Neuronal stem cell (in vitro differentiated cells): ENCODE data around the gene FAM53A.

Experiments
- DNase-seq: peaks from one replicate; pipeline ENCODE4 v3.0.0-alpha.2; 2013; ENCODE audit warnings: low spot score
- H2AFZ ChIP-seq: one replicate; pipeline ENCODE4 v1.6.1; 2013; ENCODE audit warnings: mild to moderate bottlenecking, low read length, inconsistent platforms
- H2AK5ac ChIP-seq: 2 replicates; pipeline ENCODE4 v1.6.1; 2013; ENCODE audit warnings: low read depth, mild to moderate bottlenecking, inconsistent platforms, low read length, moderate library complexity, mixed read lengths
- H2BK120ac ChIP-seq: 2 replicates; pipeline ENCODE4 v1.6.1; 2013; ENCODE audit warnings: low read depth, mild to moderate bottlenecking, inconsistent platforms, low read length, moderate library complexity, mixed read lengths
- H2BK12ac ChIP-seq: one replicate; pipeline ENCODE4 v1.6.1; 2013; ENCODE audit warnings: low read length, inconsistent platforms
- H2BK15ac ChIP-seq: 2 replicates; pipeline ENCODE4 v1.6.1; 2013; ENCODE audit warnings: mild to moderate bottlenecking, low read length, inconsistent platforms, mixed read lengths
- H2BK5ac ChIP-seq: one replicate; pipeline ENCODE4 v1.6.1; 2013; ENCODE audit warnings: inconsistent platforms, mild to moderate bottlenecking, low read length, moderate library complexity
- H3K14ac ChIP-seq: one replicate; pipeline ENCODE4 v1.6.1; 2013; ENCODE audit warnings: low read length, inconsistent platforms
- H3K18ac ChIP-seq: 2 replicates; pipeline ENCODE4 v1.6.1; 2013; ENCODE audit warnings: low read length, inconsistent platforms
- H3K23ac ChIP-seq: 2 replicates; pipeline ENCODE4 v1.6.1; 2013; ENCODE audit warnings: low read depth, mild to moderate bottlenecking, mixed read lengths, low read length, inconsistent platforms; ENCODE audit not compliant: poor library complexity
- H3K27ac ChIP-seq: replicated peaks from 3 replicates; pipeline ENCODE4 v1.5.1; 2013; ENCODE audit warnings: low read length, inconsistent platforms
- H3K27me3 ChIP-seq, 3 experiments: 2 replicates each; pipeline ENCODE4 v1.6.1; 2013; ENCODE audit warnings: low read length in 3 of 3, mild to moderate bottlenecking in 2 of 3, inconsistent platforms in 1 of 3, low read depth in 1 of 3, mixed read lengths in 1 of 3, moderate library complexity in 1 of 3; ENCODE audit not compliant: control insufficient read depth in 3 of 3, insufficient read depth in 3 of 3
- H3K36me3 ChIP-seq, 2 donors: replicated peaks in 1 of 2; 2 replicates each; pipeline ENCODE4 v1.6.1; 2013; ENCODE audit warnings: low read length in 2 of 2; ENCODE audit not compliant: control insufficient read depth in 2 of 2, insufficient read depth in 2 of 2
- H3K4ac ChIP-seq: 2 replicates; pipeline ENCODE4 v1.6.1; 2013; ENCODE audit warnings: inconsistent platforms, mild to moderate bottlenecking, low read length, moderate library complexity
- H3K4me1 ChIP-seq, 2 donors: 1 replicate in 1 of 2; 2 replicates in 1 of 2; pipeline ENCODE4 v1.6.1; 2013; ENCODE audit warnings: low read length in 2 of 2, low read depth in 1 of 2; ENCODE audit not compliant: control insufficient read depth in 2 of 2, insufficient read depth in 1 of 2
- H3K4me2 ChIP-seq: one replicate; pipeline ENCODE4 v1.6.1; 2013; ENCODE audit warnings: mild to moderate bottlenecking, low read length, inconsistent platforms; ENCODE audit not compliant: insufficient read depth, poor library complexity, severe bottlenecking
- H3K4me3 ChIP-seq, 2 donors: 2 replicates each; pipeline ENCODE4 v1.5.1; 2013; ENCODE audit warnings: low read length in 2 of 2, mild to moderate bottlenecking in 2 of 2, inconsistent platforms in 1 of 2, moderate library complexity in 1 of 2
- H3K79me1 ChIP-seq: one replicate; pipeline ENCODE4 v1.6.1; 2013; ENCODE audit warnings: low read depth, mild to moderate bottlenecking, inconsistent platforms, low read length, moderate library complexity
- H3K9ac ChIP-seq: one replicate; pipeline ENCODE4 v1.6.1; 2013; ENCODE audit warnings: mild to moderate bottlenecking, low read depth, low read length, inconsistent platforms; ENCODE audit not compliant: poor library complexity
- H3K9me3 ChIP-seq, 2 donors: replicated peaks in 1 of 2; 2 replicates each; pipeline versions ENCODE3 to v1.6.1; 2013; ENCODE audit warnings: low read length in 2 of 2, mild to moderate bottlenecking in 2 of 2, inconsistent platforms in 1 of 2, low read depth in 1 of 2, mixed read lengths in 1 of 2, moderate library complexity in 1 of 2; ENCODE audit not compliant: control insufficient read depth in 2 of 2, insufficient read depth in 1 of 2
- H4K8ac ChIP-seq: one replicate; pipeline ENCODE4 v1.6.1; 2013; ENCODE audit warnings: low read depth, mild to moderate bottlenecking, inconsistent platforms, low read length, moderate library complexity
- H4K91ac ChIP-seq: one replicate; pipeline ENCODE4 v1.6.1; 2013; ENCODE audit warnings: low read length, low read depth, mild to moderate bottlenecking, inconsistent platforms; ENCODE audit not compliant: poor library complexity
- WGBS, 2 donors: extraction: QIAGEN DNeasy Blood & Tissue Kit; methylation state at CpG; one replicate each; pipeline ENCODE4 v1.1.7; 2013; ENCODE audit warnings: missing lambda C conversion rate in 2 of 2, mixed read lengths in 1 of 2; ENCODE audit not compliant: insufficient read length in 2 of 2, insufficient replicate concordance in 1 of 2; ENCODE audit errors: extremely low coverage in 2 of 2; 5-methylcytosine and 5-hydroxymethylcytosine counted together

The FAM53A gene

DNA sequence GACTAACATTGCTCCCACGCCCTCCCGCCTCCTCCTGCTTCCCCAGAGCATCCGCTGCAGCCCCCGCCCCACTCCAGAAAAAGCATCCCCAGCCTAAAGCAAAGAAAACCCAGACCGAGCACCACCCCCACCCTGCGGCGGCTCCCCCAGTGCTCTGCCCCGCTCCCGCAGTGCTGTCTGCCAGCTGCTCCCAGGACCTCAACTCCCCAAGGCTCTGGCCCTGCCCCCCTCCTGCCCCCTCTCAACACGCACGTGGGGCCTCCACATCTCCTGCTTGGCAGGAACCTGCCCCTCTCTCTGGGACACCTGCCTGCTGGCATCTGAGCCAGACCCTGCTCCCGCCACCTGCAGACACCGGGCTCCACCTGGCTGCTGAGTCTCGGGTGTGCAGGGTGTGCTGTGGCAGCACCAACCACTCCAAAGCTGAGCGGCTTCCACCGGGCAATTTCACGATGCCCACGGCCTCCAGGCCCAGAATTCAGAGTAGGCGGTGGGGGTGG is 79.4 kb downstream of the FAM53A start:
- WGBS, 2 donors, result no CpG with 5 or more reads among the region's 19 CpGs

GRCh38 chr4:1604181-1604705 is 79.9 kb downstream of the FAM53A start:
- peak overlapping the region; percentile 9 for H2BK15ac ChIP-seq
- peaks cover 0 to 4% of the 10 kb centered on the region in 2 donors for H3K9me3 ChIP-seq
- H3K4me1 ChIP-seq, result peaks cover 0 to 10% of the 10 kb centered on the region in 2 donors
- peak overlapping the region; percentile 31 for H2BK120ac ChIP-seq
- peaks cover 1% of the 10 kb centered on the region for H3K79me1 ChIP-seq
- H3K18ac ChIP-seq, result peak overlapping the region; percentile 83
- H3K27me3 ChIP-seq, result peaks cover 0 to 37% (median 0%) of the 10 kb centered on the region in 3 experiments
- H2BK12ac ChIP-seq, result peak overlapping the region; percentile 88
- no peak overlapping the region for H2AFZ ChIP-seq
- H3K4ac ChIP-seq, result no peak overlapping the region
- no CpG with 5 or more reads among the region's 23 CpGs for WGBS, 2 donors
- H3K23ac ChIP-seq, result peak overlapping the region; percentile 31
- no peak overlapping the region for H4K8ac ChIP-seq
- no peak overlapping the region for H3K27ac ChIP-seq
- peak overlapping the region; percentile 82 for H3K14ac ChIP-seq
- no peak overlapping the region for H3K4me3 ChIP-seq
- H3K36me3 ChIP-seq, result no peaks in the 10 kb centered on the region
- H4K91ac ChIP-seq, result no peak overlapping the region
- H2BK5ac ChIP-seq, result peak overlapping the region; percentile 5
- H3K4me2 ChIP-seq, result no peak overlapping the region
- no peak for DNase-seq
- H3K9ac ChIP-seq, result peak overlapping the region; percentile 44
- peak overlapping the region; percentile 95 for H2AK5ac ChIP-seq

More for the DNA sequence above, 79.4 kb downstream of the FAM53A start:
- Histone ChIP-seq H4K91ac (no peak overlapping the region), H3K18ac (peak overlapping the region; percentile 83), H2BK12ac (no peak overlapping the region), H2BK15ac (peak overlapping the region; percentile 9), H3K4ac (no peak overlapping the region), H3K4me3 (no peak overlapping the region), H3K27me3 (peaks cover 0 to 37% (median 0%) of the 10 kb centered on the region in 3 experiments), H3K4me1 (peaks cover 0 to 7% of the 10 kb centered on the region in 2 donors), H3K9me3 (peaks cover 0 to 4% of the 10 kb centered on the region in 2 donors), H3K9ac (peak overlapping the region; percentile 44), H2AFZ (no peak overlapping the region), H3K36me3 (no peaks in the 10 kb centered on the region), H3K4me2 (no peak overlapping the region), H3K14ac (peak overlapping the region; percentile 82), H4K8ac (no peak overlapping the region), H2BK5ac (no peak overlapping the region), H2AK5ac (peak overlapping the region; percentile 95), H3K27ac (no peak overlapping the region), H2BK120ac (peak overlapping the region; percentile 31), H3K23ac (peak overlapping the region; percentile 65), H3K79me1 (peaks cover 1% of the 10 kb centered on the region)
- DNase-seq, result no peak

- H3K9ac ChIP-seq, result peak overlapping the region; percentile 21
- H2BK15ac ChIP-seq, result peak overlapping the region; percentile 55
- H3K23ac ChIP-seq, result peak overlapping the region; percentile 25
- no peak overlapping the region for H2AFZ ChIP-seq
- H4K8ac ChIP-seq, result no peak overlapping the region
- H2AK5ac ChIP-seq, result peak overlapping the region; percentile 95
- H3K36me3 ChIP-seq, result no peaks in the 10 kb centered on the region
- peak overlapping the region; percentile 5 for H2BK5ac ChIP-seq
- peak overlapping the region; percentile 88 for H2BK12ac ChIP-seq
- no peak overlapping the region for H3K4me3 ChIP-seq
- no peak overlapping the region for H3K4ac ChIP-seq
- no peak for DNase-seq
- peak overlapping the region; percentile 83 for H3K18ac ChIP-seq
- peaks cover 1% of the 10 kb centered on the region for H3K79me1 ChIP-seq
- H3K4me2 ChIP-seq, result no peak overlapping the region
- H3K27me3 ChIP-seq, result peaks cover 0 to 32% (median 0%) of the 10 kb centered on the region in 3 experiments
- no peak overlapping the region for H3K27ac ChIP-seq
- peak overlapping the region; percentile 89 for H2BK120ac ChIP-seq
- no CpG with 5 or more reads among the region's 17 CpGs for WGBS, 2 donors
- H4K91ac ChIP-seq, result no peak overlapping the region
- H3K4me1 ChIP-seq, result peaks cover 0 to 10% of the 10 kb centered on the region in 2 donors
- H3K14ac ChIP-seq, result peak overlapping the region; percentile 82
- H3K9me3 ChIP-seq, result peaks cover 0 to 4% of the 10 kb centered on the region in 2 donors
Measured at GRCh38 chr4:1603413-1604135, 80.5 kb downstream of the FAM53A start.
